ENCODE data around the gene EXOC6B. TPM values are rescaled to one million over a fixed set of nuclear protein-coding genes. Genes with fewer than 3 reads are reported as not detected.

Gene EXOC6B
- total RNA-seq, 1 experiment from 2014 or later = 40.1 TPM

GRCh38 chr2:72273384-72273783 lies 552.4 kb downstream of the EXOC6B start:
- no peaks in the 10 kb centered on the region for H3K9me3 Mint-ChIP-seq
- H3K9me3 ChIP-seq (ENCODE audit: control insufficient read depth, low read depth, low read length) = no peaks in the 10 kb centered on the region
- H4K20me1 ChIP-seq (ENCODE audit: control insufficient read depth, insufficient read depth, insufficient read length) = no peaks in the 10 kb centered on the region
- TF ChIP-seq, protein P1, sequence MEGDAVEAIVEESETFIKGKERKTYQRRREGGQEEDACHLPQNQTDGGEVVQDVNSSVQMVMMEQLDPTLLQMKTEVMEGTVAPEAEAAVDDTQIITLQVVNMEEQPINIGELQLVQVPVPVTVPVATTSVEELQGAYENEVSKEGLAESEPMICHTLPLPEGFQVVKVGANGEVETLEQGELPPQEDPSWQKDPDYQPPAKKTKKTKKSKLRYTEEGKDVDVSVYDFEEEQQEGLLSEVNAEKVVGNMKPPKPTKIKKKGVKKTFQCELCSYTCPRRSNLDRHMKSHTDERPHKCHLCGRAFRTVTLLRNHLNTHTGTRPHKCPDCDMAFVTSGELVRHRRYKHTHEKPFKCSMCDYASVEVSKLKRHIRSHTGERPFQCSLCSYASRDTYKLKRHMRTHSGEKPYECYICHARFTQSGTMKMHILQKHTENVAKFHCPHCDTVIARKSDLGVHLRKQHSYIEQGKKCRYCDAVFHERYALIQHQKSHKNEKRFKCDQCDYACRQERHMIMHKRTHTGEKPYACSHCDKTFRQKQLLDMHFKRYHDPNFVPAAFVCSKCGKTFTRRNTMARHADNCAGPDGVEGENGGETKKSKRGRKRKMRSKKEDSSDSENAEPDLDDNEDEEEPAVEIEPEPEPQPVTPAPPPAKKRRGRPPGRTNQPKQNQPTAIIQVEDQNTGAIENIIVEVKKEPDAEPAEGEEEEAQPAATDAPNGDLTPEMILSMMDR (conservative IDR thresholded peaks at IDR 0.05) = no peak
- no peak overlapping the region for H3K4ac ChIP-seq (ENCODE audit: low read depth, low read length)
- no peak overlapping the region for H3K14ac ChIP-seq (ENCODE audit: insufficient read depth, low read length)
- no peak overlapping the region for H2AK5ac ChIP-seq (ENCODE audit: insufficient read length, low read length)
- no peak overlapping the region for H2BK5ac ChIP-seq (ENCODE audit: insufficient read length, low read length)
- no peaks in the 10 kb centered on the region for H3K4me1 ChIP-seq (ENCODE audit: insufficient read depth, low read length)
- no peak overlapping the region for H2BK120ac ChIP-seq (ENCODE audit: low read depth, low read length, poor library complexity, severe bottlenecking)
- H3K4me3 Mint-ChIP-seq = no peak overlapping the region
- no peak overlapping the region for H3K18ac ChIP-seq (ENCODE audit: insufficient read length, low read depth, low read length)
- no peak overlapping the region for H4K8ac ChIP-seq (replicated peaks; ENCODE audit: insufficient read length, low read depth, low read length)
- H3K36me3 Mint-ChIP-seq (ENCODE audit: insufficient read depth in 1 of 3, low read depth in 3 of 3) = no peaks in the 10 kb centered on the region
- H3K56ac ChIP-seq (ENCODE audit: insufficient read length, low read depth, low read length) = no peak overlapping the region
- DNase-seq = no peak
- H3K79me1 ChIP-seq (ENCODE audit: insufficient read depth, low read depth, low read length, poor library complexity, severe bottlenecking) = no peaks in the 10 kb centered on the region
- H4K91ac ChIP-seq (ENCODE audit: insufficient read length, low read depth, low read length) = no peak overlapping the region
- H2AFZ ChIP-seq (ENCODE audit: low read length) = no peak overlapping the region
- no peak overlapping the region for H4K5ac ChIP-seq (ENCODE audit: insufficient read length, low read depth, low read length)
- no peak overlapping the region for H3T11ph ChIP-seq (ENCODE audit: low read length)
- H3K27me3 Mint-ChIP-seq (ENCODE audit: low read depth) = no peaks in the 10 kb centered on the region
- H2BK20ac ChIP-seq (ENCODE audit: low read depth, low read length, poor library complexity, severe bottlenecking) = no peak overlapping the region
- no peaks in the 10 kb centered on the region for H3K23me2 ChIP-seq (ENCODE audit: insufficient read length, low read depth, low read length, poor library complexity, severe bottlenecking)
- H3K27ac ChIP-seq (ENCODE audit: insufficient read length, low read depth, low read length) = no peak overlapping the region
- H3K79me2 ChIP-seq (ENCODE audit: insufficient read depth, low read length) = no peaks in the 10 kb centered on the region
- no peak overlapping the region for H3K4me2 ChIP-seq (ENCODE audit: insufficient read depth, insufficient read length, low read length)
- peaks cover 7 to 9% of the 10 kb centered on the region in 2 experiments for H3K4me1 Mint-ChIP-seq
- H3K27ac Mint-ChIP-seq = peak overlapping the region in 2 of 3 experiments; percentile 25 to 28; a peak in 1 of 7 replicates
- H2BK15ac ChIP-seq (ENCODE audit: low read depth, low read length) = no peak overlapping the region
- H3K27me3 ChIP-seq (ENCODE audit: insufficient read depth, low read length) = no peaks in the 10 kb centered on the region
- no CpG with 5 or more reads among the region's 1 CpG for WGBS (ENCODE audit: extremely low coverage, insufficient read length, low lambda C conversion rate)
- H3K9ac ChIP-seq (ENCODE audit: extremely low read depth, insufficient read length, low read length) = no peak overlapping the region
- no peak overlapping the region for H3K23ac ChIP-seq (ENCODE audit: insufficient read length, low read depth, low read length)
- no peak overlapping the region for H2BK12ac ChIP-seq (ENCODE audit: insufficient read length, low read depth, low read length)
